ENCODE data around the gene C1RL.

Gene C1RL

GRCh38 chr12:7136676-7137075, 27.7 kb upstream of the C1RL start:
- DNase-seq (ENCODE audit: low read depth): no peak

- DNase-seq (ENCODE audit: low read depth): no peak
Measured at GRCh38 chr12:7136071-7136470, 27.1 kb upstream of the C1RL start.

DNA sequence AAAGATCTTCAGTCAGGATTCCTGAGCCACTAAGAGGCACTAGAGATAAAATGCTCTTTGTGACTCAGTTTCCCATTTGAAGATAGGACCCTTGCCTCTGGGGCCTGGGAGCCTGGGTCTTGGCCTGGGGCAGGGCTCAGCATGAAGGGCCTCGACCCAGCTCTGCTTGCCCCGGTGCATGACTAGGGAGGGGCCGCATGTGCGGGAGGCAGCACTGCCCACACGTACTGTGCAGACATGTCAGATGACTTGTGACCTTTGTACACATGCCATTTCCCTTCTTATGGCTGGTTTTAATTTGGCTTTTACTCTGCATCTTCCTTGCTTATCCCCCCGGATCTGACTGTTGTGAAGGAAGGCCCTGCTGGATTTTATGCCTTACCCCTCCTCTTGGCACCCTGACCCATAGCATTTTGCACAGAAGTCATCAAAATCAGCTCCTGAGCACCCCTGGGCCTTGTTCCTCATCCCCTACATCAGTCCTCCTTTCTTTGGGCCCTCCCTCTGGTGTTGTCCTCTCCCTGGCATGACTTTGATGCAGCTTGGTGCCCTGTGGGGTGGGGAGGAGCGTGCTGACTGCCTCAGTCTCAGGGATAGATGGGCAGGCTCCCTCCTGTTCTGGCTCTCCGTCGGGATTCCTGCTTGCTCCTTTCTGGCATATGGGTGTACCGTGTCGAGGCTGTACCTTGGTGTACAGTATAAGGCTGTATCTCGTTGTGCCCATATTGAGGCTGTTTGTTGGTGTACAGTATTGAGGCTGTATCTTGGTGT, 25.6 kb upstream of the C1RL start:
- no peak for DNase-seq (ENCODE audit: low read depth)

GRCh38 chr12:7131502-7131866, 22.5 kb upstream of the C1RL start:
- DNase-seq (ENCODE audit: low read depth): no peak

DNA sequence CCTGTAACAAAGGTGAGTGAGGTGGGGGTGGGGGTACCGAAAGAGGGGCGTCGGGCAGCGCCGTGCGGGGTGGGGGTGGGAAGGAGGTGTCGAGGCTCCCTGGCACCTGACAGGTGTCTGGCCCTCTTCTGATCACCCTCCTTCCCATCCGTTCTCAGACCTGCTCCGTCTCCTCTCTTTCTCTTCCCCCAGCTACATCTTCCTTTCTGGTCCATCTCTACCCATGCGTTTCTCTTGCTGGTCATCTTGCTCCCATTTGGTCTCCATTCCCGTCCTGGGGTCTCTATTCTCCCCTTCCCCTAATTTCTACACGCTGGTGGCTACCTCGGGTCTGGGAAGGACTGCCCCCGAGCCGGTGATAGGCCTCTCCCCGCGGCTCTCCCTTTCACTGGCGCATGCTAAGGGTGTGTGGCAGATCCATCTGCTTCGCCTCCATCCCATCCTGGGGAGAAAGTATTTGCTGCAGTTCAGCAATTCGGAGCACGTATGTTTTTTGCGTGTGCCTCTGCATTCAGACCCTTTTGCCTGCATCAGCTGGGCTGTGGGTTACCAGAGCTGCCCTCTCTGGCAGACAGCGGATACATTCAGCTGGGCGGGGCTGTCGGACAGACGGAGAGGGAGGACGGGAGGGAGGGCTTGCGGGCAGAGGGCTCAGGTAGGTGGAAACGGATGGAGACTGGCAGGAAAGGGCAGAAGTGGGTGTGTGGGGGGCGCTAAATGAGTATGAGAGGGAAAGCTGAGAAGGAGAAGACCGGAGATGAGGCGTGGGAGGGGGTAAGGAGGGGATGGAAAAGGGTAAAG, 21.9 kb upstream of the C1RL start:
- peak; percentile 53 for DNase-seq (ENCODE audit: low read depth)

DNA sequence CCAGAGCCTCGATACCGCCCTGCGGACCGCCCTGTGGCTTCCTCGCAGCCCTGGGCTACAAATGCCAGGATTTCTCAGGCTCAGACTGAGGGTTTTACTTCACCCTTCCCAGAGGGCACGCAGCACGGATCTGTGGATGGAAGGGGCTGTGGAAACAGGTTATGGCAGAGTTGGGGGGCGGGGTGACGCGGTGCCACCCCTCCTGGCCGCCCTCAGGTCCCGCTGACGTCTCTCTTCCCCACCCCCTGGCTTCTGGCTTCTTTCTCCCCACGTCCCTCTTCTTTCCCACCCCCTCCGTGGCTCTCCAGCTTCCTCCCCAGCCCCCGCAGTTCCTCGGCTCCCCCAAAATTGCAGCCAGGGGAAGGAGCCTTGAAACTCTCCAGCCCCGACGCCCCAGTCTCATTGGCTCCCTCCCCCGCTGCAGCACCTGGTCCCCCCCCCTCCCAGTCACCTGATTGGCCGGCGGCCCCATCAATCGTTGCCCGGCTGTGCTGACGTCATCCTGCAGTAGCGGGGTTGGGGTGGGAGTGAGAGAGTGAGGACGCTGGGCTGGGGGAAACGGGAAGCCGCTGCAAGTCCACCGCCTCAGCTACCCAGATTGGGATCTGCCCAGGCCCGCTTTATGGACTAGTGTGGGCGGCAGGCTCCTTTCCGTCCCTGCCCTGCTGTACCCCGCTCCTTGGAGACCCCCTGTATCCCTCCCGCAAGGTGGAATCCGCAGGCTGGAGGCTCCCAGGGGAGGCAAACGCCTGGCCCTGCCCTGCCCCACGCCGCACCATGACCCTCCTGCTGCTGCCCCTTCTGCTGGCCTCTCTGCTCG, 21.1 kb upstream of the C1RL start, which contains the start of gene CLSTN3:
TSS of gene CLSTN3 (plus strand) at position 500 of the 820 bp plus-strand sequence. CDS start at position 778, 278 bp downstream.
- peak; percentile 72 for DNase-seq (ENCODE audit: low read depth)

DNA sequence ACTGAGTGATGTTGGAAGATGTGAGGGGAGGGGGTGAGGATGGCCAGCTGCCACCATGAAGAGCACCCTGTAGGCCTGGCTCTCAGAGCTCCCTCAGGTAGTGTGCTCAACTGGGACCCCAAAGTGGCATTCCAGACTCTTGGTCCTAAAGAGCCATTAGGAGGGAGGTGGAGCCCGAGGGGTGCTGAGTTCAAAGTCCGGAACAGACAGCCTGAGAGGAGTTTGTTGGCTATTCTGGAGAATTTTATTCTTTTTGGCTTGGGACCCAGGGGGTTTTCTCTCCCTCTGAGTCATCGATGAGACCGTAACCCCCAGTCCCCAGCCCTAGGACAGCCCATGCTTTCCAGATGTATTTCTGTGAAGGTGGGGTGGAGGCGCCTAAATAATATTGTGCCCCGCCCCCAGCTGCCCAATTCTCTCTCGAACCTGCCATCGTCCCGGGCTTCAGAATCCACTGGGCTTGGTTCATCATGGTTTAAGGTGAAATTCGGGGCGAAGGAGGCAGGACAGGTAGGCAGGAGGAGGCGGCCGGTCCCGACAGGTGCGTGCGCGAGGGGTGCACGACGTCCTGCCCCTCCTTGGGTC, 20.4 kb upstream of the C1RL start:
- no peak for DNase-seq (ENCODE audit: low read depth)

DNA sequence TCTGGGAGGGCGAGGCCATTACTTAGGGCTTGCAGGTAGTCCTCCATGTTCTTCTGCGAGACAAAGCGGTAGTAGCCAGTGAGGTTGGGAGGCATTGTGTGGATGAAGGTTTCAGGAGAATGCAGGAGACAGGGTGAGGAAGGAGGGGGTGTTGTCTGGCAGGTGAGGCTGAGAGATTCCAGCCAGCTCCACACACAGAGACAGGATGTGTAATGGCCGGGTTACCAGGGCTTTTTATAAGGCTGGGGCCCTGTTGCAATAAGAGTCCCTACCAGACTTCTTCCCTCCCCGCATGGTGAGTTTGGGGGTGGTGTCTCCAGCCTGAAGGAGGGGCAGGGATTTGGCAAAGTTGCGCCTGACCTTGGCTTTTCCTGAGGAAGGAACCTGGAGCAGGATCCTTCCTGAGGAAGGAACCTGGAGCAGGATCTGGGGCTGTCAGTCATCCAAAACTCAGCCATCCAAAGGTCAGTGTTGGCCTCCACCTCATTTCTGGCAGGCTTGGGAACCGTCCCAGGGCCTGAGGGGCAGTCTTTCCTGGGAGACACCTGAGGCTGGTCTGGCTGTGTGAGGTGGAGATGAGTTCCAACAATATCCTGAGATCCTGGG, 19.8 kb upstream of the C1RL start, which contains the start of gene RBP5:
TSS of gene RBP5 (minus strand) at position 209 of the 606 bp plus-strand sequence. CDS start at position 95, 114 bp downstream.
- DNase-seq (ENCODE audit: low read depth): no peak

GRCh38 chr12:7127916-7128626, 19.1 kb upstream of the C1RL start:
- no peak for DNase-seq (ENCODE audit: low read depth)

DNA sequence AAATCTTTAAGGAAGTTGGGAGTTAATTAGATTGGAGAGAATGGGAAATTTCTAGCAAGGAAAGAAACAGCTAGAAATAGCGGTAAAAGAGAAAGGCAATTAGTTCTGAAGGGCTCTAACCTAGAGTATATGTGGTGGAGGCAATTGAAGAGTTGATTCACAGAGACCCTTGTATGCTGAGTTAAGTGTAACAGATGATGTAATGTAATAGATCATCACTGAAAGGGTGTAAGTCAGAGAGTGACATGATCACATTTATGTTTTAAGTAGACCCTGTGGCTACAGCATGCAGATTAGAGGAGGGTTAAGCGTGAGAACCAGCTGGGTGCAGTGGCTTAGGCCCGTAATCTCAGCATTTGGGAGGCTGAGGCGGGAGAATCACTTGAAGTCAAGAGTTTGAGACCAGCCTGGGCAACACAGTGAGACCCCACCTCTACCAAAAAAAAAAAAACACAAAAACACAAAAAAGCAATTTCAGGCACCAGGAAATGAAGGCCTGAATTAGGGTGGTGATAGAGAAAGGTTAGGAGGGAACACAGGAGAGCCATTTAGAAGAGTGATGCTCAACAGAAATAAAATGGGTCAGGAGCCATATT, 16.7 kb upstream of the C1RL start:
- no peak for DNase-seq (ENCODE audit: low read depth)

GRCh38 chr12:7123806-7124522, 14.9 kb upstream of the C1RL start:
- DNase-seq (ENCODE audit: low read depth): no peak

DNA sequence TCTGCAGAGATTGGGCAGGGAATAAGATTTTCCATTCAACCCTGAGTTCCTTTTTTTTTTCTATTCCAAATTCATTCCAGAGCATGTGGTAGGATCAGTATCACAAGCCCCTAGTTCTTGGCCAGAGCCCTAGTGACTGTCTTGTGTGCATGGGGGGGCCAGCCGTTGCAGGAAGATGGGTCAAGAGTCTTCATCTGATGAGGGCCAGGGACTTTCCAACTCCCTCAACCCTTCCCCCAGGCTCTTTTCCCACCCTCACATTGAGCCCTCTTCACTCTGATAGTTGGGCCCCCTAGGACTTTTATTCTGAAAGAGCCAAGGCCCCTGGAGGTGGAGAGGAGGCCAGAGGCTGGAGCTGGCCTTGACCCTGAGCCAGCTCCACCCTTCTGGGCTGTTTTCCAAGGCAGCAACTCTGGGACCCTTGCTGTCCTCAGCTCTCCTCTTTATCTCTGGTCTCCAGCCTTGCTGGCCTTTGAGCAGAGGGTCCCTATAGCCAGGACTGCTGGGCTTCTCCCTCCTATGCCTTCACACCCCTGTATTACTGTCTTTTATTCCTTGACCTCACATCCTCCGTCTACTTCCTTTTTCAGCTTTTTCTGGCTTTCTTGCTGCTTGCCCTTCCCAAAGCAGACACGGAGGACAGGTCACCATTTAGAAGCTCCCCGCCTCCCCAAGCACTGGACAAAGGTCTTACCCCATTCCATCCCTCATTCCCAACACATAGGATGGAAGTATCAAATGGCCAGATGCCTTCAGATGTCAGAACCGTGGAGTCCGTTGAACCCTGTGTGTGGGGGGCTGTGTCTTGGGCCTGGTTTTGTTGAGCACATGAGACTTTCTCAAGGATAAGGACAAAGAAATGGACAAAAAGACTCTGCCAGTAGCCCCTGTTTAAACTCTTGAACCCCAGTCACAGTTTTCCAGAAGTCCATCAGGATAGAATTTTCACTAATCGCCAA, 14.1 kb upstream of the C1RL start:
- DNase-seq (ENCODE audit: low read depth): no peak

GRCh38 chr12:7121324-7121723, 12.3 kb upstream of the C1RL start:
- DNase-seq (ENCODE audit: low read depth): no peak

- no peak for DNase-seq (ENCODE audit: low read depth)
Measured at GRCh38 chr12:7120166-7120565, 11.2 kb upstream of the C1RL start.

DNA sequence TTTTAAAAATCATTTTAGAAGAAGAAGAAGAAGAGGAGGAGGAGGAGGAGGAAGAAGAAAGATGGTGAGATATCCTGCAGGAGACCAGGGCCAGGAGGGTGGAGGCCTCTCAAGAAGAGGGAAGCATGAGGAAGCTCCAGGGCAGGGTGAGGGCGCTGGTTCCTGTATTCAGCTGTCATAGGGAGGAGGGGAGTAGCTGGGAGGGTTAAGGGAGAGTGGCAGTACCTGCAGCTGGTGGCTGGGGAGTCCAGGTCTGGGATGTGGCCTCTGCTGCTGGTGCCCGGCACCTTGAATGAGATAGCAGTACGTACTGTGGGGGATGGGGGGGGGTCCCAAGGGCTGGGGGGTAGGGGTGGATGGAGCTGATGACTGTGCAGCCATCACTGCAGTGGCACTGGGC, 9.9 kb upstream of the C1RL start:
- no peak for DNase-seq (ENCODE audit: low read depth)

DNA sequence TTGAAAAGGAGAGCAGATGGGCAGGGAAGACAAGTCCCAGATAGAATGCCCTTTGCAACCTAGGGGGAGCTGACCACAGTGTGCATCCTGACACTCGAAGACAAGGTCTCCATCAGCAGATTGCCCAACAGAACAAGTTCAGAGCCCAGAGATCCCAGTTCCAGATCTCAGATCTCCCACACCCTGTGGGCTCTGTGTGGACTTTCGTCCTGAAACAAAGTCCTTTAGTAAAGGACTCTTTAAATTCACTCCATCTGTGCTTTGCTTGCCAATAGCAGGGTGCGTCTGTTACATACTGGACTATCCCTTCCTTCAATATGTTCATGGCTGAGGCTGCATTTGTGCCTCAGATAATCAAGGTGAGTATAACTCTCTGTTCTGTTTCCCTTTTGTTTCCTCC, 8.7 kb upstream of the C1RL start:
- no peak for DNase-seq (ENCODE audit: low read depth)

GRCh38 chr12:7116916-7117315, 7.9 kb upstream of the C1RL start:
- no peak for DNase-seq (ENCODE audit: low read depth)

- DNase-seq (ENCODE audit: low read depth): no peak
Measured at GRCh38 chr12:7116196-7116595, 7.2 kb upstream of the C1RL start.

DNA sequence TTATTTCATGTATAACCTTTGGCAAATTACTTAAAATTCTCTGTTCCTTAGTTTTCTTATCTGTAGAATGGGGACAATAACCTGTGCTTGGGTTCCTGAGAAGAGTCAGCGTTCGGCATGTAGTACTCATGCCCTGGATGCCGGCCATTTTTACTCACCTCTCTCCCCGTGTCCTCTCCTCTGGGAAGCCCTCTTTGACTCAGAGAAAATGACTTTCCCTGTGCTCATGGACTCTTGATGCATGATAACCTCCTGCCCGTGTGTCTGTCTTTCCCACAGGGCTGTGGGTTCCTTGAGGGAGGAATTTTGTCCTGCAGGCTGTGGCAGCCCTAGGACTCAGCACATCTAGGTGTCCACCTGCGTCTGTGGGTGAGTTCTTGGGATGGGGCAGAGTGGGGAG, 5.8 kb upstream of the C1RL start:
- no peak for DNase-seq (ENCODE audit: low read depth)

Data from iris pigment epithelial cell (primary cell).